ENCODE measurements around the gene SAMD4A. TPM values are rescaled to one million over a fixed set of nuclear protein-coding genes. Genes with fewer than 3 reads are reported as not detected.
A peak's percentile ranks its signal among the peaks of the same experiment; 100 is the strongest.

The SAMD4A gene
- total RNA-seq, 1 donor from 2014 or later, result 57.0 TPM

GRCh38 chr14:54667026-54667744 lies 100.3 kb downstream of the SAMD4A start:
- no peaks in the 10 kb centered on the region for H3K27me3 Mint-ChIP-seq (ENCODE audit: low read depth)
- TF ChIP-seq CTCF (IDR thresholded peaks at IDR 0.05), result no peak
- no peak overlapping the region for H3K4me3 Mint-ChIP-seq (ENCODE audit: unreplicated experiment)
- no peak overlapping the region for H3K27ac Mint-ChIP-seq (ENCODE audit: unreplicated experiment)
- H3K9me3 Mint-ChIP-seq (ENCODE audit: low read depth), result no peaks in the 10 kb centered on the region
- H3K4me1 Mint-ChIP-seq (ENCODE audit: low read depth), result peaks cover 70% of the 10 kb centered on the region
- no peak for DNase-seq (ENCODE audit: low spot score)
- H3K36me3 Mint-ChIP-seq (ENCODE audit: low read depth), result peaks cover 6% of the 10 kb centered on the region

GRCh38 chr14:54667764-54668163 lies 100.8 kb downstream of the SAMD4A start:
- DNase-seq (ENCODE audit: low spot score), result no peak
- no peaks in the 10 kb centered on the region for H3K9me3 Mint-ChIP-seq (ENCODE audit: low read depth)
- H3K27me3 Mint-ChIP-seq (ENCODE audit: low read depth), result no peaks in the 10 kb centered on the region
- H3K4me1 Mint-ChIP-seq (ENCODE audit: low read depth), result peaks cover 74% of the 10 kb centered on the region
- peak overlapping the region; percentile 66 for H3K27ac Mint-ChIP-seq (ENCODE audit: unreplicated experiment)
- no peak overlapping the region for H3K4me3 Mint-ChIP-seq (ENCODE audit: unreplicated experiment)
- peaks cover 6% of the 10 kb centered on the region for H3K36me3 Mint-ChIP-seq (ENCODE audit: low read depth)
- TF ChIP-seq CTCF (IDR thresholded peaks at IDR 0.05), result no peak

GRCh38 chr14:54669721-54670561 lies 103.0 kb downstream of the SAMD4A start:
- Mint-ChIP-seq H3K27ac (ENCODE audit: unreplicated experiment) (peak overlapping the region; percentile 95), H3K4me3 (ENCODE audit: unreplicated experiment) (peak overlapping the region; percentile 31)

GRCh38 chr14:54671537-54671936 lies 104.6 kb downstream of the SAMD4A start:
- H3K9me3 Mint-ChIP-seq (ENCODE audit: low read depth), result no peaks in the 10 kb centered on the region
- no peak for DNase-seq (ENCODE audit: low spot score)
- no peaks in the 10 kb centered on the region for H3K27me3 Mint-ChIP-seq (ENCODE audit: low read depth)
- H3K4me3 Mint-ChIP-seq (ENCODE audit: unreplicated experiment), result no peak overlapping the region
- peak overlapping the region; percentile 49 for H3K27ac Mint-ChIP-seq (ENCODE audit: unreplicated experiment)
- peaks cover 4% of the 10 kb centered on the region for H3K36me3 Mint-ChIP-seq (ENCODE audit: low read depth)
- peaks cover 81% of the 10 kb centered on the region for H3K4me1 Mint-ChIP-seq (ENCODE audit: low read depth)
- TF ChIP-seq CTCF (IDR thresholded peaks at IDR 0.05), result no peak

More at GRCh38 chr14:54669721-54670561, 103.0 kb downstream of the SAMD4A start:
- DNase-seq (ENCODE audit: low spot score), result no peak
- Mint-ChIP-seq H3K4me1 (ENCODE audit: low read depth) (peaks cover 81% of the 10 kb centered on the region), H3K27me3 (ENCODE audit: low read depth) (no peaks in the 10 kb centered on the region), H3K36me3 (ENCODE audit: low read depth) (peaks cover 4% of the 10 kb centered on the region), H3K9me3 (ENCODE audit: low read depth) (no peaks in the 10 kb centered on the region)
- no peak for TF ChIP-seq CTCF (IDR thresholded peaks at IDR 0.05)

GRCh38 chr14:54672181-54672580 lies 105.3 kb downstream of the SAMD4A start:
- Mint-ChIP-seq H3K27ac (ENCODE audit: unreplicated experiment) (peak overlapping the region; percentile 63), H3K4me1 (ENCODE audit: low read depth) (peaks cover 87% of the 10 kb centered on the region)

More at GRCh38 chr14:54672181-54672580, 105.3 kb downstream of the SAMD4A start:
- no peak overlapping the region for H3K4me3 Mint-ChIP-seq (ENCODE audit: unreplicated experiment)
- H3K36me3 Mint-ChIP-seq (ENCODE audit: low read depth), result peaks cover 4% of the 10 kb centered on the region
- DNase-seq (ENCODE audit: low spot score), result no peak
- no peaks in the 10 kb centered on the region for H3K9me3 Mint-ChIP-seq (ENCODE audit: low read depth)
- no peaks in the 10 kb centered on the region for H3K27me3 Mint-ChIP-seq (ENCODE audit: low read depth)
- no peak for TF ChIP-seq CTCF (IDR thresholded peaks at IDR 0.05)

Data from chondrocyte (in vitro differentiated cells).